Kidney epithelial cell (primary cell): ENCODE data around the gene KMT2B. TPM values are rescaled to one million over a fixed set of nuclear protein-coding genes. Genes with fewer than 3 reads are reported as not detected.

Source experiments
- DNase-seq: peaks from one replicate; pipeline ENCODE4 v3.0.0-alpha.2; 2010; ENCODE audit warnings: low read depth
- H3K27me3 ChIP-seq: 2 replicates; pipeline ENCODE4 v1.6.0; 2011; ENCODE audit warnings: low read length; ENCODE audit not compliant: control insufficient read depth, insufficient read depth
- H3K36me3 ChIP-seq: 2 replicates; pipeline ENCODE4 v1.5.1; 2011; ENCODE audit warnings: low read length; ENCODE audit not compliant: control insufficient read depth, insufficient read depth
- H3K4me3 ChIP-seq: 2 replicates; pipeline ENCODE4 v1.5.1; 2011; ENCODE audit warnings: low read depth, mild to moderate bottlenecking, control low read depth, low read length
- total RNA-seq: library from RNA; depleted of rRNA; stranded (reverse); fragments of >200 nt; gene quantifications from 2 replicates; pipeline ENCODE4 v1.2.3, GENCODE V29; 2015
- TF ChIP-seq, protein P1 (sequence below): IDR thresholded peaks from 2 replicates; pipeline ENCODE4 v1.5.1; 2011; ENCODE audit warnings: mild to moderate bottlenecking, moderate library complexity, low read length, control low read depth, inconsistent platforms; ENCODE audit not compliant: insufficient read depth, poor library complexity, severe bottlenecking

Gene KMT2B, protein sequence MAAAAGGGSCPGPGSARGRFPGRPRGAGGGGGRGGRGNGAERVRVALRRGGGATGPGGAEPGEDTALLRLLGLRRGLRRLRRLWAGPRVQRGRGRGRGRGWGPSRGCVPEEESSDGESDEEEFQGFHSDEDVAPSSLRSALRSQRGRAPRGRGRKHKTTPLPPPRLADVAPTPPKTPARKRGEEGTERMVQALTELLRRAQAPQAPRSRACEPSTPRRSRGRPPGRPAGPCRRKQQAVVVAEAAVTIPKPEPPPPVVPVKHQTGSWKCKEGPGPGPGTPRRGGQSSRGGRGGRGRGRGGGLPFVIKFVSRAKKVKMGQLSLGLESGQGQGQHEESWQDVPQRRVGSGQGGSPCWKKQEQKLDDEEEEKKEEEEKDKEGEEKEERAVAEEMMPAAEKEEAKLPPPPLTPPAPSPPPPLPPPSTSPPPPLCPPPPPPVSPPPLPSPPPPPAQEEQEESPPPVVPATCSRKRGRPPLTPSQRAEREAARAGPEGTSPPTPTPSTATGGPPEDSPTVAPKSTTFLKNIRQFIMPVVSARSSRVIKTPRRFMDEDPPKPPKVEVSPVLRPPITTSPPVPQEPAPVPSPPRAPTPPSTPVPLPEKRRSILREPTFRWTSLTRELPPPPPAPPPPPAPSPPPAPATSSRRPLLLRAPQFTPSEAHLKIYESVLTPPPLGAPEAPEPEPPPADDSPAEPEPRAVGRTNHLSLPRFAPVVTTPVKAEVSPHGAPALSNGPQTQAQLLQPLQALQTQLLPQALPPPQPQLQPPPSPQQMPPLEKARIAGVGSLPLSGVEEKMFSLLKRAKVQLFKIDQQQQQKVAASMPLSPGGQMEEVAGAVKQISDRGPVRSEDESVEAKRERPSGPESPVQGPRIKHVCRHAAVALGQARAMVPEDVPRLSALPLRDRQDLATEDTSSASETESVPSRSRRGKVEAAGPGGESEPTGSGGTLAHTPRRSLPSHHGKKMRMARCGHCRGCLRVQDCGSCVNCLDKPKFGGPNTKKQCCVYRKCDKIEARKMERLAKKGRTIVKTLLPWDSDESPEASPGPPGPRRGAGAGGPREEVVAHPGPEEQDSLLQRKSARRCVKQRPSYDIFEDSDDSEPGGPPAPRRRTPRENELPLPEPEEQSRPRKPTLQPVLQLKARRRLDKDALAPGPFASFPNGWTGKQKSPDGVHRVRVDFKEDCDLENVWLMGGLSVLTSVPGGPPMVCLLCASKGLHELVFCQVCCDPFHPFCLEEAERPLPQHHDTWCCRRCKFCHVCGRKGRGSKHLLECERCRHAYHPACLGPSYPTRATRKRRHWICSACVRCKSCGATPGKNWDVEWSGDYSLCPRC (N-terminal part only)
- total RNA-seq, result 18.4 and 31.8 TPM in 2 replicates

- H3K4me3 ChIP-seq, result peak within 1 kb of the TSS; percentile 93
- peak; percentile 77 for DNase-seq
- H3K27me3 ChIP-seq, result no peaks in the 10 kb centered on the region
- TF ChIP-seq, protein P1, sequence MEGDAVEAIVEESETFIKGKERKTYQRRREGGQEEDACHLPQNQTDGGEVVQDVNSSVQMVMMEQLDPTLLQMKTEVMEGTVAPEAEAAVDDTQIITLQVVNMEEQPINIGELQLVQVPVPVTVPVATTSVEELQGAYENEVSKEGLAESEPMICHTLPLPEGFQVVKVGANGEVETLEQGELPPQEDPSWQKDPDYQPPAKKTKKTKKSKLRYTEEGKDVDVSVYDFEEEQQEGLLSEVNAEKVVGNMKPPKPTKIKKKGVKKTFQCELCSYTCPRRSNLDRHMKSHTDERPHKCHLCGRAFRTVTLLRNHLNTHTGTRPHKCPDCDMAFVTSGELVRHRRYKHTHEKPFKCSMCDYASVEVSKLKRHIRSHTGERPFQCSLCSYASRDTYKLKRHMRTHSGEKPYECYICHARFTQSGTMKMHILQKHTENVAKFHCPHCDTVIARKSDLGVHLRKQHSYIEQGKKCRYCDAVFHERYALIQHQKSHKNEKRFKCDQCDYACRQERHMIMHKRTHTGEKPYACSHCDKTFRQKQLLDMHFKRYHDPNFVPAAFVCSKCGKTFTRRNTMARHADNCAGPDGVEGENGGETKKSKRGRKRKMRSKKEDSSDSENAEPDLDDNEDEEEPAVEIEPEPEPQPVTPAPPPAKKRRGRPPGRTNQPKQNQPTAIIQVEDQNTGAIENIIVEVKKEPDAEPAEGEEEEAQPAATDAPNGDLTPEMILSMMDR, result no peak
- peaks cover 5% of the 10 kb centered on the region for H3K36me3 ChIP-seq
Measured at GRCh38 chr19:35717665-35718344, at the start of gene KMT2B. TSS of gene KMT2B (plus strand) at chr19:35718003. CDS start at chr19:35718019, 16 bp downstream.

- TF ChIP-seq, protein P1, result no peak
- Histone ChIP-seq H3K4me3 (no peak overlapping the region), H3K27me3 (peaks cover 14% of the 10 kb centered on the region), H3K36me3 (no peaks in the 10 kb centered on the region)
- DNase-seq, result no peak
Measured at GRCh38 chr19:35669566-35669965, 48.2 kb upstream of the KMT2B start.

DNA sequence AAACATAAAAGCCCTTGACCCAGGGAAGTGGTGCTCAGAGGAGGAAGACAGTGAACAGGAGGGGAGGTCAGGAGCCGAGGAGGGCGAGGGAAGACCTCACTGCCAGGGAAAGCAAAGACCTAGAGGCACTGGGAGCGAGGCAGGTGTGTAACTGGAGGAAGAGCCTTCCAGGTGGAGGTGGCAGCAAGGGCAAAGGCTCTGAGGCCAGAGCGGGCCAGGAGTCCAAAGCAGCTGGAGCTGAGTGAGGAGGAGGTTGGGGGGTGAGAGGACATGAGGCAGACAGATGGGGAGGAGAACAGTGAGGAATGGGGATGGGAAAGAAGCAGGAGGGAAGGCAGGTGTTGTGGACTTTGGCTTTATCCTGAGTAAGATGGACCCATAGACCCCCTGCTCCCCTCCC lies 47.8 kb upstream of the KMT2B start:
- peaks cover 14% of the 10 kb centered on the region for H3K27me3 ChIP-seq
- TF ChIP-seq, protein P1, result no peak
- no peaks in the 10 kb centered on the region for H3K36me3 ChIP-seq
- DNase-seq, result no peak
- H3K4me3 ChIP-seq, result no peak overlapping the region

- Histone ChIP-seq H3K4me3 (no peak overlapping the region), H3K36me3 (no peaks in the 10 kb centered on the region), H3K27me3 (peaks cover 14% of the 10 kb centered on the region)
- DNase-seq, result no peak
- TF ChIP-seq, protein P1, result no peak
Measured at GRCh38 chr19:35670686-35671085, 47.1 kb upstream of the KMT2B start.

DNA sequence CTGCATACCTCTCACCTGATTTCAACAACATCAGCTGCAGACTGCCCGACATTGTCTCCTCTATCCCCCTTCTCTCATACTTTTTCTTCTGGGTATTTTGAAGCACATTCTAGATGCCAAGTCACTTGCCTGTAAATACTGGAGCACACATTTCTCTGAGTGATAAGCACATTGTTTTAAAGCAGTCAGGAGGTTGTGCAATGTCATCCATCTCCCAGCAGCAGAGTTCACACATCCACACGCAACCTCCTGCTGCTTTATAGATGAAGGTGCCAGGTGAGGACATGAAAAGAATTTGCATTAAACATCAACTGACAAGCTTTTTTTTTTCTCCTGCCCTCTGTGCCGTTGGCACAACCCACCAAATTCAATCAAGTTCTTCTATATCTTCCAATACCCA lies 46.0 kb upstream of the KMT2B start:
- DNase-seq, result no peak
- TF ChIP-seq, protein P1, result no peak
- Histone ChIP-seq H3K36me3 (no peaks in the 10 kb centered on the region), H3K27me3 (peaks cover 16% of the 10 kb centered on the region), H3K4me3 (no peak overlapping the region)
